ENCODE measurements around the gene LIPC.

LIPC gene

GRCh38 chr15:58436552-58436951 lies 4.8 kb downstream of the LIPC start:
- no peak for DNase-seq (ENCODE audit: low read depth)

GRCh38 chr15:58437531-58438105 lies 5.8 kb downstream of the LIPC start:
- DNase-seq (ENCODE audit: low read depth) = no peak

- no peak for DNase-seq (ENCODE audit: low read depth)
These were observed 6.3 kb downstream of the LIPC start for GRCh38 chr15:58438111-58438510.

- no peak for DNase-seq (ENCODE audit: low read depth)
These were observed 7.2 kb downstream of the LIPC start for GRCh38 chr15:58438956-58439355.

GRCh38 chr15:58440158-58440910 lies 8.5 kb downstream of the LIPC start:
- no peak for DNase-seq (ENCODE audit: low read depth)

- DNase-seq (ENCODE audit: low read depth) = no peak
These were observed 9.1 kb downstream of the LIPC start for GRCh38 chr15:58440922-58441321.

- DNase-seq (ENCODE audit: low read depth) = no peak
These were observed 9.7 kb downstream of the LIPC start for GRCh38 chr15:58441376-58442070.

GRCh38 chr15:58442122-58442521 lies 10.3 kb downstream of the LIPC start:
- DNase-seq (ENCODE audit: low read depth) = no peak

- no peak for DNase-seq (ENCODE audit: low read depth)
These were observed 11.5 kb downstream of the LIPC start for GRCh38 chr15:58443308-58443707.

- DNase-seq (ENCODE audit: low read depth) = no peak
These were observed 12.3 kb downstream of the LIPC start for GRCh38 chr15:58444056-58444455.

GRCh38 chr15:58444658-58445332 lies 13.0 kb downstream of the LIPC start:
- no peak for DNase-seq (ENCODE audit: low read depth)

- no peak for DNase-seq (ENCODE audit: low read depth)
These were observed 14.1 kb downstream of the LIPC start for GRCh38 chr15:58445865-58446264.

GRCh38 chr15:58446521-58446920 lies 14.7 kb downstream of the LIPC start:
- DNase-seq (ENCODE audit: low read depth) = no peak

- no peak for DNase-seq (ENCODE audit: low read depth)
These were observed 15.7 kb downstream of the LIPC start for GRCh38 chr15:58447271-58448010.

GRCh38 chr15:58448331-58448730 lies 16.5 kb downstream of the LIPC start:
- no peak for DNase-seq (ENCODE audit: low read depth)

- no peak for DNase-seq (ENCODE audit: low read depth)
These were observed 17.1 kb downstream of the LIPC start for GRCh38 chr15:58448906-58449305.

- no peak for DNase-seq (ENCODE audit: low read depth)
These were observed 20.0 kb downstream of the LIPC start for GRCh38 chr15:58451826-58452225.

GRCh38 chr15:58452775-58453174 lies 21.0 kb downstream of the LIPC start:
- DNase-seq (ENCODE audit: low read depth) = no peak

- DNase-seq (ENCODE audit: low read depth) = peak; percentile 58
These were observed 22.4 kb downstream of the LIPC start for GRCh38 chr15:58453931-58454793.

GRCh38 chr15:58454950-58455401 lies 23.2 kb downstream of the LIPC start:
- no peak for DNase-seq (ENCODE audit: low read depth)

- no peak for DNase-seq (ENCODE audit: low read depth)
These were observed 25.7 kb downstream of the LIPC start for GRCh38 chr15:58457466-58457965.

All from activated T-cell treated with anti-CD3 and anti-CD28 coated beads for 48 hours (primary cell).